Stimulated activated CD4-positive, alpha-beta T cell treated with anti-CD3 and anti-CD28 coated beads, Interleukin-4, amount 100 ng/mL, for 1 hour (primary cell): ENCODE measurements around the gene AP1G2.
A peak's percentile ranks its signal among the peaks of the same experiment; 100 is the strongest.
"Not testable (repeated sequence)": the region's sequence is repeated elsewhere in the genome, so short reads cannot be mapped to it uniquely, and the experiment has no call there.

ENCODE experiments used
- DNase-seq: peaks from one replicate; pipeline ENCODE4 v3.0.0-alpha.2; 2020

Gene AP1G2

DNA sequence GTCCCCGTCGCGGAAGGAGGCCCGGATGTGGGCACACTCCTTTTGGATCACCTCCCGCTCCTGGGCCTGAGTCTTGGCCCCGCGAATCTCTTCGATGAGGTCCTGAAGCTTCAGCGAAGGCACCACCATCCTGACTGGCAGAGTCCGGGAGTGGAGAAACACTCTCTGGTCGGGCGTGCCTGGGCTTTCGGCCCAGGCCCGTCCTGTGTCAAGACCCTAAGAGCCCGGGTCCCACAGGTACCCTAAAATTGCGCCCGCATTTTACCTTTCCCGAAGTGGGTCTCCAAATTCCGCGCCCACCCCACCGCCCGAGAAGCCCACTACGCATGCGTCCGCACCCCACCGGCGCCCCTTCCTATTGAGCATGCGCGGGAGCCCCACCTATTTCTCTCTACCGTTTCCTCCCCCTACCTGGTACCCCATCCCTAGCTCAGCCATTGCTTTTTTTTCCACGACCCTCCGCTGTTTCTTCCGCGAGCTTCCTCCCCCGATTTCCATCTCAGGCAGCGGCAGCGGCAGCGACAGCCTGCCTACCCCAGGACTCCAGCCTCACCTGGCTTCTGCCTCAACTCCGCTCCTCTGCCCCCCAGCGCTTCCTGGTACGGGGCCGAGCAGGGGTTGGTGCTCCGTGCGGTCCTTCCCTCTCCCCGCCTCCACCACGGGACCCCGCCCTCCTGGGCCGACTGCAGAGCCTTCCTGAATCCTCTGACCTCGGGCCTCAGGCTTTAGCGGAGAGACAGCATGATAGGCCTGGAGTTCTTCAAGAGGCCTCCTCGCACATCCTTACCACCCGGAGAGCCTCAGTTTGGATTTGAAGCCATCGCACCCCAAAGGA lies at the start of gene AP1G2:
AP1G2 (minus strand) TSS at position 606 of the 835 bp plus-strand sequence; CDS start at position 129, 477 bp downstream.
- DNase-seq, result peak; percentile 86

DNA sequence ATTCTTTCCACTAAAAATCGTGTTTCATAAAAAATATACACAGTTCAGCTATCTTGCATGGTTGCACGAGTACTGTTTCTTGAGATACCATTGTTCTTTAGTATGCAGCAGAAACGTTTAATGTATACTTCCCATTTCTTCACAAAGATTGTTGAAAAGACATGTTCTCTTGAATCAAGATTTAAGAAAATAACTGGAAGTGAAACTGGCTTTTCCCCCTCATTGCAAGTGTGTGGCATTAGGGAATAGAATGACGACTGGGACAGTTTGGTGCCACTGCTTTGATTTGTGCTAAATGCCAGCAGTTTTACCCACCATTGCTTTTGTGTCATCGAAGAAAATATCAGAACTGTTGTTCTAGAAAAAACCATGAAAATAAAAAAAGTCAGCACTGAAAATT lies 48.3 kb upstream of the AP1G2 start:
- DNase-seq, result no peak

DNA sequence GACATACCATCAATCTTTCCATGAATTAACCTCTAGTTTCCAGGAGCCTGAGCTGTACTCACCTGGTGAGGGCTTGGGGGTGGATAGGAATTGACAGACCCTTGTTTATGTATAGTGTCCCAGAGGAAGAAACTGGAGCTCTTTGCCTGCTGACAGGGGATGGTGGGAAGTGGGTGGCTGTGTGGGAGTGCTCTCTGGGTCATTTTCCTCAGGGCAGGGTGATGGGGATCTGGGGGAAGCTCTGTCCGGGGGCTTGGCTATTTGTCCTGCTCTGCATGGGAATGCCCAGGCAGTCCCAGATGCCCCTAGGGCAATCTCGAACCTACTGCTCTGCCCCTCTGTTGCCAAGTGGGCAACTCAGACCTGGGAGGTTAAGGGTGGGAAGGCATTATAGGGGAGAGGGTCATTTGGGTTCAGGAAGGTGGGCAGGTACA lies 46.8 kb upstream of the AP1G2 start:
- no peak for DNase-seq

DNA sequence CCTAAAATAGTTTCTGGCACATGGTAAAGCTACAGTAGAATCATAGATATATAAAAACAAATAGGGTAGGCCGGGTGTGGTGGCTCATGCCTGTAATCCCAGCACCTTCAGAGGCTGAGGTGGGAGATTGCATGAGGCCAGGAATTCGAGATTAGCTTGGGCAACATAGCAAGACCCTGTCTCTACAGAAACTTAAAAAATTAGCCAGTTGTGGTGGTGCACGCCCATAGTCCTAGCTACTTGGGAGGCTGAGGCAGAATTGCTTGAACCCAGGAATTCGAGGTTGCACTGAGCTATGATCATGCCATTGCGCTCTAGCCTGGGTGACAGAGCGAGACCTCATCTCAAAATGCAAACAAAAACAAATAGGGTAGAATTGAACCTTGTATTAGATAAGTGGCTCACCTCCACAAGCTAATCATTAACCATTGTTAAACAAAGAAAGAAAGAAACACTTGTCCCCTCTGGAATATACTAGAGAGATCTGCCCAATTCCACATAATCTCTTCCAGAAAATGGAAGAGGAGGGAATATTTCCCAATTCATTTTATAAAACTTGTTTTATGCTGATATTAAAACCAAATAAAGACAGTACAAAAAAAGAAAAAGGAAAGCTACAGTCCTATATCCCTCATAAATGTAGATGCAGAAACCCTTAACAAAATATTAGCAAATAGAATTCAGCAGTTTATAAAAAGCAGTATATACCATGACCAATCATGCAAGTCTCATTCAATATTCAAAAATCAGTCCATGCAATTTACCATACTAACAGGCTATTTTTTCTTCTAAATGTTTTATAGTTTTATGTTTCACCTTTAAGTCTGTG lies 45.9 kb upstream of the AP1G2 start:
- DNase-seq, result no peak

DNA sequence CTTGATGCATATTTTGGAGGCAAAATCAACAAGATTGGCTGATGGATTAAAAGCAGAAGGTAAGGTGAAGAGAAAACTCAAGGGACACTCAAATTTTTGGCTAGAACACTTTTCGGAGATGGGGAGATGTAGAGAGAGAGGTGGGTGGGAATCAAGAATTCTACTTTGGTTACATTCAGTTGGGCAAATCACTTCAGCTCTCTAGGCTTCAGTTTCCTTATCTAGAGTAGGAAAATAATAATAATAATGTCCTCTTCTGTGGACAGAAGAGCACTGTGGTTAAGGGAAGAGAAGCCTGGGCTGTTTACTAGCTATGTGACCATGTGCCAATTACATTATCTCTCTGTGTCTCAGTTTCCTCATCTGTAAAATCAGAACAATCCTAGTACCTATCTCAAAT lies 45.2 kb upstream of the AP1G2 start:
- no peak for DNase-seq

DNA sequence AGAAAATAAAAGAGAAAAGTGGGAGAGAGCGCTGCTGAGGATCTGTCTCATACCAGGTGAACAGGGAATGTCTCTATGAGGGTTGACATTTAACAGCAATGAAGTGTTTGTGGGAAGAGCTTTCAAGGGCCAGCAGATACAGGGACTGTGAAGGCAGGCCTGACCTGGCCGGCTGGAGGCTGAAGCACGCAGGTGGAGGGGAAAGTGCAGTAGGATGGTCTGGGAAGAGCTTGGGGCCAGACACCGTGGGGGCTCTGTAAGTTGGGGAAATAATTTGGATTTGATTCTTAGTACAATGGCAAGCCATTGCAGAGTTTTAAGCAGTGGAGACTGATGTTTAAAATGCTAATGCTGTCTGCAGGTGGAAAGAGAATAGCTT lies 44.8 kb upstream of the AP1G2 start:
- DNase-seq, result no peak

GRCh38 chr14:23610815-23611289 lies 43.3 kb upstream of the AP1G2 start:
- DNase-seq, result no peak

- DNase-seq, result no peak
Observed at GRCh38 chr14:23610090-23610814, 42.7 kb upstream of the AP1G2 start.

DNA sequence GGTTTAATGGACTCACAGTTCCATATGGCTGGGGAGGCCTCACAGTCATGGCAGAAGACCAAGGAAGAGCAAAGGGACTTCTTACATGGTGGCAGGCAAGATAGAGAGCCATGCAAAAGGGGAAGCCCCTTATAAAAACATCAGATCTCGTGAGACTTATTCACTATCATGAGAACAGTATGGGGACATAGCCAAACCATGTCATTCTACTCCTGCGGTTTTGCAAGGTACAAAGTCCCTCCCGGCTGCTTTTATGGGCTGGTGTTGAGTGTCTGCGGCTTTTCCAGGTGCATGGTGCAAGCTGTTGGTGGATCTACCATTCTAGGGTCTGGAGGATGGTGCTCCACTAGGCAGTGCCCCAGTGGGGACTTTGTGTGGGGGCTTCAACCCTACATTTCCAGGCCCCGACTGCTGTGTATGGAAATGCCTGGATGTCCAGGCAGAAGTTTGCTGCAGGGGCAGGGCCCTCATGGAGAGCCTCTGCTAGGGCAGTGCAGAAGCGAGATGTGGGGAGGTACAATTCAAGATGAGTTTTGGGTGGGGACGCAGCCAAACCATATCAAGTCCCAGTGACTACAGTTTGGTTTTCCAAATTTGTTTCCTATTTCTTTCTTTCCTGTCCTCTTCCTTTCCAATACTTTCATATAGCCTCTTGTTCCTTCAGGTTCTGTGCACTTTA lies 42.0 kb upstream of the AP1G2 start:
- not testable (repeated sequence) for DNase-seq

DNA sequence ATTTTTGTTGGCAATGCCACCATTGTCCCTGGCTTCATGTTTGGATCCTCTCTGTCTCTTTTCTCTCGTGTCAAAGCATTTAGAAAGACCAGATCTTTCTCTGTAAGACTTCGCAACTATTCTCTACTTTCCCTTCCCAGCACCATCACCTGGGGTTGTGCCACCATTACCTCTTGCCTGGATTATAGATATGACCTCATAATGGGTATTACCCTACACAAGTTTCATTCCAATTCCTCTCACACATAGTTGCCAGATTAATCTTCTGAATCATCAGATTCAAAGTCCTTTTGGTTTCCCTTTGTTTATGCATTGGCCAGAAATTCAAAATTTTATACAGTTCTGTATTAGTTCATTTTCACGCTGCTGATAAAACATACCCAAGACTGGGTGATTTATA lies 41.4 kb upstream of the AP1G2 start:
- no peak for DNase-seq

DNA sequence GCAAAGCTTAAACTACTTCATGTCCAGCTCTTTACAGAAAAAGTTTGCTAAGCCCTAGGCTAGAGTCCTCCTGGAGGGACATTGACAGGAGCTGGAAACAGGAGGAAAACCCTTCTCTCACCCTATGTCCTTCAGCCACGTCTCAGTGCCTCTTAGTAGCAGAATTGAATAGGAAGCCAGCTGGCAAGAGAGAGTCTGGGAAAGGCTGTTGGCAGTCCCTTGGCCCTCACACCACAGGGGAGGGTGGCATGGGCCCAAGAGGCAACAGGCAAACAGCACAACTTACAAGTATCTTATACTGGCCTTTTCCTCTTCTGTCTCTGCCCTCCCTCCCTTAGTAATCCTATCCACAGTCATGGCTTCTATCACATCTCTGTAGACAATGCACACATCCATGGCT lies 40.9 kb upstream of the AP1G2 start:
- no peak for DNase-seq

- DNase-seq, result no peak
Observed at GRCh38 chr14:23605931-23606585, 38.5 kb upstream of the AP1G2 start.

DNA sequence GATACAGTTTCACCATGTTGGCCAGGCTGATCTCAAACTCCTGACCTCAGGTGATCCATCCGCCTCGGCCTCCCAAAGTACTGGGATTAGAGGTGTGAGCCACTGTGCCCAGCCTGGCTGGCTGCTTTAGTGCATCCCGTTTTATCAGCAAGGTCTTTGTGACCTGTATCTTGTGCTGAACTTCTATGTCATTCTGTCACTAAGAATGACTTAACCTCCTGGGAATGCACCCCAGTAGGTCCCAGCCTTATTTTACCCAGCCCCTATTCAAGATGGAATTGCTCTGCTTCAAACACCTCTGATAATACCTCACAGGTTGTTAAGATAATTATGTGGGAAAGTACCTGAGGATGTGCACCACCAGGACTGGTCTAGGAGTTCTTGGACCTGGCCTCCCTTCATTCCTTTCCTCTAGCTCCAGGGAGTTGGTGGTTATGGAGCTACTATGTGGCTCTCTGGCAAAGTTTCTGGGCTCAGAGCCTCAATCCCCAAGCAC lies 37.1 kb upstream of the AP1G2 start:
- no peak for DNase-seq

GRCh38 chr14:23604148-23604547 lies 36.6 kb upstream of the AP1G2 start:
- no peak for DNase-seq

GRCh38 chr14:23603103-23603502 lies 35.5 kb upstream of the AP1G2 start:
- no peak for DNase-seq

DNA sequence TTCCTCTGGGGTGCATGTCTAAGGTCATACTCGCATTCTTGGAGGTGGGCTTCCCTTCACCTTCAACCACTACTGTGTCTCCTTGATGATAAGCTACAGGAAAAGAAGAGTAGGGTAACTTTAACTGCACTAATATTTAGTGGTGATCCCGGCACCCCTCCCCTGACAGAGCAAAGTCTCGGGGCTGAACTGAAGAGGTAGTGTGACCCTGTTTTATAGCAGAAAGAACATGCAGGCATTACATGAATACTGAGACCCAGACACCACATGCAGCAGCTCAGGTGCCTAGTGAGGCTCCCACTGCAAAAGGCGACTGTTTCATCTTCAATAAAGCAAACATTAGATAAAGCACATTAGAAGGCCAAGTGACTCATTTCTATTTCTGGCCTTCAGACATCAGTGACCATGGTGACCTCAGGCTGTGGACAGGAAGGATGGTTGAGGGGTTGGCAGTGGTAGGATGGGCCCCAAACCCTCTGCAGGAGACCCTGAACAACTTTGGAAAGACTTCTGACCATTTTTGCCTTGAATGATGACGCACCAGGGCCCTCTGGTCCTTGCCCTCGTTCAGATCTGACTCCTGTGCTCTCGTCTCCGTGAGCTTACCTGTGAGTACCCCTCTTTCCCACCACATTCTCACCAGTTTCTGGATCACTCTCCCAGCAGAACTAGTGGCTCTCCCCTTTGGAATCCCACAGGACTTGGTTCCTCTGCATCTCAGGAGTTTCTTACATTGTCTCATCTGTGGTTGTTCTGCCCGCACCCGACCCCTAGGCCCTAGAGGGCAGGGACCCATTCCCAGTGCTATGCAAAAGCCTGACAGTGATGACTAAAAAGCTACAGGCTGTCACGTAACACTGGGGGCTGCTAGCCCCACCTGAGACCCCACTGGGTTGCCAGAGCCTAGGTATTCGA lies 34.8 kb upstream of the AP1G2 start:
- DNase-seq, result no peak

GRCh38 chr14:23601845-23602180 lies 34.2 kb upstream of the AP1G2 start:
- DNase-seq, result no peak

- DNase-seq, result no peak
Observed at GRCh38 chr14:23601424-23601823, 33.8 kb upstream of the AP1G2 start.

GRCh38 chr14:23600806-23601205 lies 33.2 kb upstream of the AP1G2 start:
- DNase-seq, result no peak

- DNase-seq, result no peak
Observed at GRCh38 chr14:23600322-23600707, 32.7 kb upstream of the AP1G2 start.

- DNase-seq, result not testable (repeated sequence)
Observed at GRCh38 chr14:23594191-23594590, 26.6 kb upstream of the AP1G2 start.
